ENCODE data around the gene CKMT2. TPM values are rescaled to one million over a fixed set of nuclear protein-coding genes. Genes with fewer than 3 reads are reported as not detected.

The CKMT2 gene
- total RNA-seq, 2 donors from 2014 or later = 0.40 to 2.0 TPM

DNA sequence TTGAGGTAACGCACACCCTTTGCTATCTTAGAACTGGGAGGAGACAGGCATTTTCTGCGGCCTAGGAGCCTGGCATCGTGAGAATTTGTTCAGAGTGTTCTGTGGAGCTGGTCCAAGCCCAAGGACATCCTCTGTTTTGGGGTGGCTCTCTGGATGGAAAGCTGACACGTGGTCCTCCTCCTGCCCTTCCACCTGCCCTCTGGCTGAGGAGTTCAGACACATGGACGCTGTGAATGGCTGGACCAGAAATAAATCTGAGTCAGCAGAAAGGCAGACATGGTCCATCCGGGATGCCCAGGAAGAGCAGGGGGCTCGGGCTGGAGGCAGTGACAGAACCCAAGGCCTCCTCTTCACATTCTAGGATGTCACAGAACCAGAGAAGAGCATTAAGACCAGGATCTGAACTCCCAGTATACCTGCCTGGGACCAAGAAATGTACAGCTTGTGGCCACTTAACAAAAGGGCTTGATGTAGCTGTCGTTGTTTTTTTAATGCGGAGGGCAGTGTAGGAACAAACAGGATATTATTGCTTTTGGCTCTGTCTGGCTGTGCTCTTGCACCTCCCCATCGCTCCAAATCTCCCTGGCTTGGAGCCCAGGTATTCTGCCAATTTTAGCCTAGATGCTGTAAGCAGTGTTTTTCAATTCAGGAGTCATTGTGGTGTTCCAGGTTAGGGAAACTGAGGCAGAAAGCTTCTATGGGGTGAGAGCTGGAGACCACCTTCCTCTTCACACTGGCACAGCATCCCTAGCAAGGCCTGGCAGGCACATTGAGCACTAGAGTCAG is 2.4 kb downstream of the CKMT2 start:
- H3K27ac ChIP-seq = no peak overlapping the region
- no peak for DNase-seq
- intact Hi-C loops (cut with DNase I) = no loop called here
- H3K4me1 ChIP-seq = no peaks in the 10 kb centered on the region
- no peaks in the 10 kb centered on the region for H3K27me3 ChIP-seq
- H3K4me3 ChIP-seq = no peak overlapping the region
- no peaks in the 10 kb centered on the region for H3K36me3 ChIP-seq
- TF ChIP-seq, protein P1, sequence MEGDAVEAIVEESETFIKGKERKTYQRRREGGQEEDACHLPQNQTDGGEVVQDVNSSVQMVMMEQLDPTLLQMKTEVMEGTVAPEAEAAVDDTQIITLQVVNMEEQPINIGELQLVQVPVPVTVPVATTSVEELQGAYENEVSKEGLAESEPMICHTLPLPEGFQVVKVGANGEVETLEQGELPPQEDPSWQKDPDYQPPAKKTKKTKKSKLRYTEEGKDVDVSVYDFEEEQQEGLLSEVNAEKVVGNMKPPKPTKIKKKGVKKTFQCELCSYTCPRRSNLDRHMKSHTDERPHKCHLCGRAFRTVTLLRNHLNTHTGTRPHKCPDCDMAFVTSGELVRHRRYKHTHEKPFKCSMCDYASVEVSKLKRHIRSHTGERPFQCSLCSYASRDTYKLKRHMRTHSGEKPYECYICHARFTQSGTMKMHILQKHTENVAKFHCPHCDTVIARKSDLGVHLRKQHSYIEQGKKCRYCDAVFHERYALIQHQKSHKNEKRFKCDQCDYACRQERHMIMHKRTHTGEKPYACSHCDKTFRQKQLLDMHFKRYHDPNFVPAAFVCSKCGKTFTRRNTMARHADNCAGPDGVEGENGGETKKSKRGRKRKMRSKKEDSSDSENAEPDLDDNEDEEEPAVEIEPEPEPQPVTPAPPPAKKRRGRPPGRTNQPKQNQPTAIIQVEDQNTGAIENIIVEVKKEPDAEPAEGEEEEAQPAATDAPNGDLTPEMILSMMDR (IDR thresholded peaks at IDR 0.05) = no peak
- H3K9ac ChIP-seq (ENCODE audit: low read depth in 2 of 2, low read length in 2 of 2) = no peak overlapping the region
- H3K9me3 ChIP-seq = no peaks in the 10 kb centered on the region

DNA sequence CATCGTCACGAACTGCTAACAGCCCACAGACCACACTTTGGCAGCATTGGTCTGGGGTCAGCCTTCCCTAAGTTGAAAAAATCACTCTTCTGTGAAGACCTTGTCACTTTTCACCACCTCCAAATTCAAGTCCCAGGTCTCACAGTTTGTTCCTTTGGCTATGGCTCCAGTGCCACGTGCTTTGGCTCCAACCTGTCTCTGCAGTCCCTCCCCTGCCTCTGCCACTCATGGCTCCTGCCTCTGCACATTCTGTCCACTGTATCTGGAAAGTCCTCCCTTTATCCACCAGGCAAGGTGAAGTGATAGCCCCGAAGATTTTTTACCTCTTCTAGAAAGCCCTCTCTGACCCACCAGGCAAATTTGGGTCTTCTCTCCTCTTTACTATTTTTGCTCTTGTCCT is 5.3 kb downstream of the CKMT2 start:
- DNase-seq = no peak
- Histone ChIP-seq H3K9me3 (no peaks in the 10 kb centered on the region), H3K27me3 (no peaks in the 10 kb centered on the region), H3K9ac (ENCODE audit: low read depth in 2 of 2, low read length in 2 of 2) (no peak overlapping the region), H3K36me3 (no peaks in the 10 kb centered on the region), H3K27ac (no peak overlapping the region), H3K4me3 (no peak overlapping the region), H3K4me1 (no peaks in the 10 kb centered on the region)
- TF ChIP-seq, protein P1 (IDR thresholded peaks at IDR 0.05) = no peak
- intact Hi-C loops (cut with DNase I) = no loop called here

DNA sequence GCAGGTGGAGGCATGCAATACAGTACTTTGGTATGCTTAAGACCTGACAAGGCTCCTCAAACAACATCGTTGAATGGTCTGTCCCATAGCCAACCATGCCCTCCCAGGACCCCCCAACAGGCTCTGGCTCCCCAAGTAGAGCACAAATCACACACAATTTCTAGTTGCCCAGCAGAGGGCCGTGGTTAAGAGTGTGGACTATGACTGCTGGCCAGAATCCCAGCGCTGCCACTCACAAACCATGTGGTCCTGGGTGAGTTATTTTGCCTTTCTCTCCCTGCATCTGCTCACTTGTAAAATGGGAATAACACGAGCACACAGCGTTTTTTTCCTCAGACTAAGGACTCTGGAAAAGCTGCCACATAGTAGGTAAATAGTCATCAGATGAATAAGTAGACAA is 6.5 kb downstream of the CKMT2 start:
- intact Hi-C loops (cut with DNase I) = no loop called here
- Histone ChIP-seq H3K27ac (no peak overlapping the region), H3K4me3 (no peak overlapping the region), H3K9ac (ENCODE audit: low read depth in 2 of 2, low read length in 2 of 2) (no peak overlapping the region), H3K27me3 (no peaks in the 10 kb centered on the region), H3K4me1 (no peaks in the 10 kb centered on the region), H3K36me3 (no peaks in the 10 kb centered on the region), H3K9me3 (no peaks in the 10 kb centered on the region)
- TF ChIP-seq, protein P1 (IDR thresholded peaks at IDR 0.05) = no peak
- no peak for DNase-seq

DNA sequence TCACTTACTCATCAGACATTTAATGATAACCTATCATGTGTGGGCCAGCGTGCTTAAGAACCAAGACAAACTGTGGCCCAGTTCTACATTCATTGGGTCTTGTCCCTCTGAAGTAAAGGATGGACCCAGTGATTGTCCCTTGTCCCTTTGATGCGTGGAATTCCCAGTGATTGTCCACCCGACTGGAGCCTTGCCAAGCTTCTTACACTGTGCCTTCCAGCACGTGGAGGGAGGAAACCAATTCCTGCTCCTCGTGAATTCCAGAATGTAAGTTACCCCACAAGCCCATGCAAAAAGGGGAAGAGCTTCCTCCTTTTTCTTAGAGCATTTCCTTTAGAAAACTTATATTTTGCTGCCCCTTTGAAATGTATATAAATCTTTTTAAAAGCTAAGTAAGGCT is 7.9 kb downstream of the CKMT2 start:
- TF ChIP-seq, protein P1 (IDR thresholded peaks at IDR 0.05) = no peak

DNA sequence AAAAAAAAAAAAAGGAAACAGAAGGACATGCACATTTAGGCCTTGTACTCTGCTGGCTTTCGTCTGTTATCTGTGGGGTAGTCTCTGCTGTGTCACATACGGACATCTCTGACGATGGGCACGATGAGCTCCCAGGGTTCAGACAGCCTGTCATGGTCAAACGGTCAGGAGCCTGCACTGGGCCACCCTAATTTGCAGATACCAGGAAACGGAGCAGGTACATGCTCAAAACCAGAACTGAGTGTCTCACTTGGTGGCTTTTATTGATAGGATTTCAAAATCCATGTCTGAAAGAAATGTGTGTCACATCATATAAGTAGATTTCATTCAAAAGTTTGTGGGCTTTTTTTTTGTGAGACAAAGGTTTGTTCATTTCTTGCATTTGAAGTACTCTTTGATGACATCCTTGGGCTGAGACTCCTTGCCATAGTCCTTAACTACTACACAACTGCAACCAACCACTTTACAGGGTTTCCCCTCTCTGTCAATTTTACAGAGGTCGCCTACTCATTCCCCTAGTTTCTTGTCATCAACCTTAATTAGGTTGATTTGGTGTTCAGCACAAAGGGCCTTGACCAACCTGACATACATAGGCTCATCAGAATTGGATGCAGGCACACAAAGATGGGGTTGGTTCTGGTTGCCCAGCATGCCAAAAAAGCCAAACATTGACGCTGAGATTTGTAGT is 9.0 kb downstream of the CKMT2 start:
- intact Hi-C loops (cut with DNase I) = no loop called here
- no peak overlapping the region for H3K27ac ChIP-seq
- TF ChIP-seq, protein P1 (IDR thresholded peaks at IDR 0.05) = no peak

More for the DNA sequence above, 7.9 kb downstream of the CKMT2 start:
- no peak overlapping the region for H3K9ac ChIP-seq (ENCODE audit: low read depth in 2 of 2, low read length in 2 of 2)
- H3K4me1 ChIP-seq = no peaks in the 10 kb centered on the region
- no peak overlapping the region for H3K4me3 ChIP-seq
- H3K36me3 ChIP-seq = no peaks in the 10 kb centered on the region
- H3K27me3 ChIP-seq = no peaks in the 10 kb centered on the region
- DNase-seq = no peak
- no peaks in the 10 kb centered on the region for H3K9me3 ChIP-seq
- intact Hi-C loops (cut with DNase I) = no loop called here
- no peak overlapping the region for H3K27ac ChIP-seq

More for the DNA sequence above, 9.0 kb downstream of the CKMT2 start:
- no peaks in the 10 kb centered on the region for H3K9me3 ChIP-seq
- no peaks in the 10 kb centered on the region for H3K4me1 ChIP-seq
- no peak for DNase-seq
- H3K27me3 ChIP-seq = no peaks in the 10 kb centered on the region
- no peak overlapping the region for H3K4me3 ChIP-seq
- H3K36me3 ChIP-seq = no peaks in the 10 kb centered on the region
- no peak overlapping the region for H3K9ac ChIP-seq (ENCODE audit: low read depth in 2 of 2, low read length in 2 of 2)

Measured in colonic mucosa (tissue), 4 donors.